Nephron progenitor cell (in vitro differentiated cells): ENCODE results near the gene SV2C.

Experiments used
- DNase-seq: peaks from one replicate; pipeline ENCODE4 v3.0.0; 2021
- H3K27ac Mint-ChIP-seq: 2 replicates; pipeline ENCODE4 v1.8.0; 2021; ENCODE audit warnings: mild to moderate bottlenecking, moderate library complexity, mixed read lengths
- H3K27me3 Mint-ChIP-seq: 2 replicates; pipeline ENCODE4 v1.8.0; 2021; ENCODE audit warnings: mild to moderate bottlenecking, low read depth, mixed read lengths; ENCODE audit not compliant: poor library complexity
- H3K36me3 Mint-ChIP-seq: 2 replicates; pipeline ENCODE4 v1.8.0; 2021; ENCODE audit warnings: low read depth, mixed read lengths
- H3K4me1 Mint-ChIP-seq: 2 replicates; pipeline ENCODE4 v1.8.0; 2021; ENCODE audit warnings: mixed read lengths
- H3K4me3 Mint-ChIP-seq: 2 replicates; pipeline ENCODE4 v1.8.0; 2021; ENCODE audit warnings: mild to moderate bottlenecking, moderate library complexity, mixed read lengths
- H3K9me3 Mint-ChIP-seq: 2 replicates; pipeline ENCODE4 v1.8.0; 2021; ENCODE audit warnings: mild to moderate bottlenecking, moderate library complexity, mixed read lengths
- TF ChIP-seq, protein P1 (sequence below): fragments of 200-600 bp; sonication (generic); IDR thresholded peaks from 2 replicates; pipeline ENCODE4 v1.5.0; 2021; ENCODE audit warnings: antibody characterized with exemption

Gene SV2C

DNA sequence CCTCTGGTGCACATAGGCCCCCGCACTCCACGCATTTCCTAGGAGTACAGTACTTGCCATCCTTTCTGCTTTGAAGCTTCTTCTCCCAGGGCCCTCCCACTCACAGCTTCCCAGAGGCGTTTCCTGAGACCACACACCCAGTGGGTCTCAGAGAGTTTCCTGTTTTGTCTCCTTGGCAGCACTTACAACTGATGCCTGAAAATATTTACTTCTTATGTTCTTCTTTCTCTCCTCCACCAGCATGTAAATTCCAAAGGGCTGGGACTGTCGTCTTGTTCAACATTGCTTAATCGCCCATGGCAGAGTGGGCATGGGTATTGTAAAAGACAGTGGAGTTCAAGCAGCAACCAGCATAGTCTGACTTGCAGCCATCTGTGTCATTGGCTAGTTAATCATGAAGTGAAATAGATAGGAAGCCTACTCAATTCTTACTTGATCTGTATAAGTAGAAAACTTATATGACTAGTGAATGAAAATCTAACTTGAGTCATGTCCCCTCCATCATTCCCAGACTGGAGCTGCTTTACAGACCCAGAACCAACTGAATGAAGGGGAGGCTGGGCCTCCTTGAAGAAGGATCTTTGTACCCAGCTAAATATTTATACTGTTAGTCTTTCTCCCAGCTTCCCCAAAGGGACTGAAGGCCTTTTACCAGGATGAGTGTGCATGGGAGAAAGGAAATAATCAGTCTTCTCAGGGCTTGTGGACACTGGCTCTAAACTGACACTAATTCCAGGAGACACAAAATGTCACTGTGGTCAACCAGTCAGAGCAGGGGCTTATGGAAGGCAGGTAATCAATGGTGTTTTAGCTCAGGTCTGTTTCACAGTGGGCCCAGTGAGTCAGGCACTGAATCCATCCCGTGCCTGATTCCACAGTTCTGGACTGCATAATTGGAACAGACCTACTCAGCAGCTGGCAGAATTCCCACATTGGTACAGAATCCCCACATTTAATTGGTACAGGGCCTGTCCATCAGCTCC, 116.4 kb downstream of the SV2C start:
- TF ChIP-seq, protein P1, sequence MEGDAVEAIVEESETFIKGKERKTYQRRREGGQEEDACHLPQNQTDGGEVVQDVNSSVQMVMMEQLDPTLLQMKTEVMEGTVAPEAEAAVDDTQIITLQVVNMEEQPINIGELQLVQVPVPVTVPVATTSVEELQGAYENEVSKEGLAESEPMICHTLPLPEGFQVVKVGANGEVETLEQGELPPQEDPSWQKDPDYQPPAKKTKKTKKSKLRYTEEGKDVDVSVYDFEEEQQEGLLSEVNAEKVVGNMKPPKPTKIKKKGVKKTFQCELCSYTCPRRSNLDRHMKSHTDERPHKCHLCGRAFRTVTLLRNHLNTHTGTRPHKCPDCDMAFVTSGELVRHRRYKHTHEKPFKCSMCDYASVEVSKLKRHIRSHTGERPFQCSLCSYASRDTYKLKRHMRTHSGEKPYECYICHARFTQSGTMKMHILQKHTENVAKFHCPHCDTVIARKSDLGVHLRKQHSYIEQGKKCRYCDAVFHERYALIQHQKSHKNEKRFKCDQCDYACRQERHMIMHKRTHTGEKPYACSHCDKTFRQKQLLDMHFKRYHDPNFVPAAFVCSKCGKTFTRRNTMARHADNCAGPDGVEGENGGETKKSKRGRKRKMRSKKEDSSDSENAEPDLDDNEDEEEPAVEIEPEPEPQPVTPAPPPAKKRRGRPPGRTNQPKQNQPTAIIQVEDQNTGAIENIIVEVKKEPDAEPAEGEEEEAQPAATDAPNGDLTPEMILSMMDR, result no peak
- Mint-ChIP-seq H3K4me3 (no peak overlapping the region), H3K27me3 (peaks cover 7% of the 10 kb centered on the region)

DNA sequence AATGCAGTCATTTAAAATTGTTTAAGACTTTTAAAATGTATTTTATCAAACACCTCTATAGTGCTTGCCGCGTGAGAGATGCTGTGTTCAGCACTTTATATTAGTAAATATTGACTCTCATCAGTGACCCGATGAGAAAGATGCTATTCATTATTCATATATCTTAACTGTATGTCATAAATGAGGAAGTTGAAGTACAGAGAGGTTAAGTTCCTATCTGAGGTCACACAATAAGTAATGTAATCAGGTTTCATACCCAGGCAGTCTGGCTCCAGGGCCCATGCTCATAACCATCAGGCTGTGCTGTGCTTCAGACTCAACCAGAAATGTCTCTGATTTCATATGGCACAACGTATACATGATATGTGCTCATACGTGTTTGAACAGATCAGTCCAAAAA, 119.0 kb downstream of the SV2C start:
- Mint-ChIP-seq H3K27ac (no peak overlapping the region), H3K27me3 (peaks cover 7% of the 10 kb centered on the region), H3K9me3 (no peaks in the 10 kb centered on the region), H3K4me3 (no peak overlapping the region), H3K36me3 (no peaks in the 10 kb centered on the region), H3K4me1 (peaks cover 8% of the 10 kb centered on the region)
- no peak for DNase-seq
- TF ChIP-seq, protein P1, result no peak

More for the DNA sequence above, 116.4 kb downstream of the SV2C start:
- H3K27ac Mint-ChIP-seq, result no peak overlapping the region
- no peaks in the 10 kb centered on the region for H3K9me3 Mint-ChIP-seq
- H3K36me3 Mint-ChIP-seq, result no peaks in the 10 kb centered on the region
- peaks cover 8% of the 10 kb centered on the region for H3K4me1 Mint-ChIP-seq
- peak; percentile 8 for DNase-seq

DNA sequence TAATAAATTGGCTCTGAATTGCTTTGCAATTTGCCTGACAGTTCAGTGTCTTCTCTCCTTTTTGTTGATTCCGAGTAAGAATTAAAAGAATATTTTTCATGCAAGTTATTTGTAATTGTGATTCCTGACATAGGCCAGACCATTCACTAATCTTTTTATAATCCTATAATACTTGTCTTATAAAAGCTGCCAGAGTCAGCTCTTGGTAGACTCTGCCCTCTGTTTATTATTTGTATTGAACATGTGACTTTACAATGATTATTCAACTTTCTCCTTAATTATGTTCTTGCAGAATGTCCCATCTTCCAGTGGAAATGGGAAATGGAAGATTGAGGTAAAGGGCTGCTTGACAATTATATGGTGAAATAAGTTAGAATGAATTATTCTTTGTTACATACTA, 121.0 kb downstream of the SV2C start:
- no peak overlapping the region for H3K4me3 Mint-ChIP-seq
- TF ChIP-seq, protein P1, result no peak
- no peaks in the 10 kb centered on the region for H3K9me3 Mint-ChIP-seq
- H3K4me1 Mint-ChIP-seq, result peaks cover 5% of the 10 kb centered on the region
- no peaks in the 10 kb centered on the region for H3K36me3 Mint-ChIP-seq
- peaks cover 7% of the 10 kb centered on the region for H3K27me3 Mint-ChIP-seq
- H3K27ac Mint-ChIP-seq, result no peak overlapping the region
- no peak for DNase-seq

DNA sequence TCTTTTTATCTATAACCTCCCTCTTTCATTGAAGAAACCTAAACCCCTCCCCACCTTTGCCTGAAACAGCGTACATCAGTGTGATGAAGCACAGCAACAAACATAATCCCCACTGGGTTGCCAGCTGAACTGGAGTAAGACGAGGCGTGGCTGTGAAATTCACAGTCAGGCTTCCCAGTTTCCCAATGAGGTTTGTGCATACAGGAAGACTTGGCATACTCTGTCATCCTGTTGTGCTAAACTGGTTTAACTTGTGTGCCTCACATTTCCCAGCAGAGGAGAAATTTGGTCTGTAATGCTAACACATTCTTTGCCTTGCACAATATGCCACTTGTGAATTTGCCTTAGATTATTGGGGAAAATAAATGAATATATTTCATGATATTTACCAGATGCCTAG, 121.5 kb downstream of the SV2C start:
- TF ChIP-seq, protein P1, result no peak
- H3K4me1 Mint-ChIP-seq, result no peaks in the 10 kb centered on the region
- no peaks in the 10 kb centered on the region for H3K36me3 Mint-ChIP-seq
- H3K9me3 Mint-ChIP-seq, result peaks cover 2% of the 10 kb centered on the region
- no peak overlapping the region for H3K27ac Mint-ChIP-seq
- H3K4me3 Mint-ChIP-seq, result no peak overlapping the region
- H3K27me3 Mint-ChIP-seq, result peaks cover 7% of the 10 kb centered on the region
- no peak for DNase-seq

DNA sequence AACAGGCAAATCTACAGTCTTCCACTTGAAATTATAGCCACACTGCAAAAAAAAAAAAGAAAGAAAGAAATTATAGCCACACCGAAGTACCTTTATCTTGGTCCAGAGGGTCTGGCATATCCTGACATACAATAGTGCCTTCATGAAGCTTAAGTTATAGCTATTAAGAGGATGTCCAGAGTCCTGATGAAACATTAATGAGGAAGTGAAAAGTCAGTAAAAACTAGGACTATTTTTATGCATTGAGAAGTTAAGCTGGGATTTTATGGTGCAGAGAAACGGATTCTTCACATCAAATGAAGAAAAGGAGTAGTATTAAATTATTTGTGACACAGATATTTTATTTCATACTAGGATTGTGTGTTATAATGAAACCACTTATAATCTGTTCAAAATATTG, 123.9 kb downstream of the SV2C start:
- no peaks in the 10 kb centered on the region for H3K36me3 Mint-ChIP-seq
- H3K4me1 Mint-ChIP-seq, result no peaks in the 10 kb centered on the region
- H3K9me3 Mint-ChIP-seq, result peaks cover 7% of the 10 kb centered on the region
- peaks cover 8% of the 10 kb centered on the region for H3K27me3 Mint-ChIP-seq
- H3K4me3 Mint-ChIP-seq, result no peak overlapping the region
- DNase-seq, result no peak
- H3K27ac Mint-ChIP-seq, result no peak overlapping the region
- TF ChIP-seq, protein P1, result no peak

DNA sequence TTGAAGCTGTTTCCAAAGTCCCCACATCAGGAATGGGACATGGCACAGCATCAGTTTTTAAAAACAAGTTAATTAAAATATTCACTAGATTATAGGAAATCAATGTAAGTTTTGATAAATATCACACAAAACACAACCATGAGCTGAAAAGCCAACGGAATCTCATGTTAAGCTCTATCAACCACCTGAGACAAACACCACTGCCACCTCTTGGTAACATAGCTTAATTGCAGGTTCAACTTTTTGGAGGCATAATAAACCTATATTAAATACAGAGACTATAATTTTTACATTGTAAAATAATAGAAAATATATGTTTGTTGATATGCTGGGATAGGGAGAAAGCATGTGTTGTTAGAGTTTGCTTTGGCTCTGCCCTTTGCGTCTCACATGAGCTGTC, 126.1 kb downstream of the SV2C start:
- H3K4me1 Mint-ChIP-seq, result no peaks in the 10 kb centered on the region
- TF ChIP-seq, protein P1, result peak; percentile 25
- H3K36me3 Mint-ChIP-seq, result no peaks in the 10 kb centered on the region

More for the DNA sequence above, 126.1 kb downstream of the SV2C start:
- peaks cover 7% of the 10 kb centered on the region for H3K9me3 Mint-ChIP-seq
- H3K27me3 Mint-ChIP-seq, result peaks cover 4% of the 10 kb centered on the region
- H3K4me3 Mint-ChIP-seq, result no peak overlapping the region
- DNase-seq, result no peak
- H3K27ac Mint-ChIP-seq, result no peak overlapping the region
